A549 treated with ZK216348 at 1 μM for 4 hours (cell line): ENCODE measurements around the gene ZMYND10. TPM values are rescaled to one million over a fixed set of nuclear protein-coding genes. Genes with fewer than 3 reads are reported as not detected.

Source experiments
- total RNA-seq: library from RNA; stranded (reverse); fragments of 200-300 nt; extraction: Qiagen RNA extraction; gene quantifications from 5 replicates; pipeline ENCODE4 v1.2.3, GENCODE V29; 2022; ENCODE audit warnings: low read depth

ZMYND10 gene
- 0.89 to 2.2 TPM (median 1.5 TPM) in 5 replicates for total RNA-seq

GRCh38 chr3:50345586-50346234, at the start of gene ZMYND10:
Gene ZMYND10 (minus strand): TSS chr3:50345732. CDS start chr3:50345579, 153 bp downstream.

GRCh38 chr3:50358911-50359759, 13.6 kb upstream of the ZMYND10 start, which contains the start of gene TMEM115:
Gene TMEM115 (minus strand): TSS chr3:50359521. CDS start chr3:50359063, 458 bp downstream.

GRCh38 chr3:50350527-50351322, 5.2 kb upstream of the ZMYND10 start, which contains the start of the genes CYB561D2 and NPRL2:
Gene CYB561D2 (plus strand): TSS chr3:50350862. CDS start chr3:50351434, 572 bp downstream.
Gene NPRL2 (minus strand): TSS chr3:50350775. CDS start chr3:50350652, 123 bp downstream.

DNA sequence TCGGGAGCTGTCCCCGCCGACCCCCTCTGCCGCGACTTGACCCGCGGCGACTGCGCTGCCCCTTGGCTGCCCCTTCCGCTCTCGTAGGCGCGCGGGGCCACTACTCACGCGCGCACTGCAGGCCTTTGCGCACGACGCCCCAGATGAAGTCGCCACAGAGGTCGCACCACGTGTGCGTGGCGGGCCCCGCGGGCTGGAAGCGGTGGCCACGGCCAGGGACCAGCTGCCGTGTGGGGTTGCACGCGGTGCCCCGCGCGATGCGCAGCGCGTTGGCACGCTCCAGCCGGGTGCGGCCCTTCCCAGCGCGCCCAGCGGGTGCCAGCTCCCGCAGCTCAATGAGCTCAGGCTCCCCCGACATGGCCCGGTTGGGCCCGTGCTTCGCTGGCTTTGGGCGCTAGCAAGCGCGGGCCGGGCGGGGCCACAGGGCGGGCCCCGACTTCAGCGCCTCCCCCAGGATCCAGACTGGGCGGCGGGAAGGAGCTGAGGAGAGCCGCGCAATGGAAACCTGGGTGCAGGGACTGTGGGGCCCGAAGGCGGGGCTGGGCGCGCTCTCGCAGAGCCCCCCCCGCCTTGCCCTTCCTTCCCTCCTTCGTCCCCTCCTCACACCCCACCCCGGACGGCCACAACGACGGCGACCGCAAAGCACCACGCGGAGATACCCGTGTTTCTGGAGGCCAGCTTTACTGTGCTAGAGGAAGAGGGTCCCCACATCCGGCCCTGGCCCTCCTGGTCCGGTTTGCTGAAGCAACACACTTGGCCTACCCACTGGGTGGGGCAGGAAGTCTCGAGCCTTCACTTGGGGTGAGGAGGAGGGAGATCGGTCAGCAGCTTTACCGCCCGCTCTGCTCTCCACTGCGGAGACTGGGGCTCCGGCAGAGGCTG, 4.8 kb downstream of the ZMYND10 start, which contains the start of gene RASSF1:
Gene RASSF1 (minus strand): TSS at position 389 of the 882 bp plus-strand sequence. CDS start 31 bp downstream, at position 358.

DNA sequence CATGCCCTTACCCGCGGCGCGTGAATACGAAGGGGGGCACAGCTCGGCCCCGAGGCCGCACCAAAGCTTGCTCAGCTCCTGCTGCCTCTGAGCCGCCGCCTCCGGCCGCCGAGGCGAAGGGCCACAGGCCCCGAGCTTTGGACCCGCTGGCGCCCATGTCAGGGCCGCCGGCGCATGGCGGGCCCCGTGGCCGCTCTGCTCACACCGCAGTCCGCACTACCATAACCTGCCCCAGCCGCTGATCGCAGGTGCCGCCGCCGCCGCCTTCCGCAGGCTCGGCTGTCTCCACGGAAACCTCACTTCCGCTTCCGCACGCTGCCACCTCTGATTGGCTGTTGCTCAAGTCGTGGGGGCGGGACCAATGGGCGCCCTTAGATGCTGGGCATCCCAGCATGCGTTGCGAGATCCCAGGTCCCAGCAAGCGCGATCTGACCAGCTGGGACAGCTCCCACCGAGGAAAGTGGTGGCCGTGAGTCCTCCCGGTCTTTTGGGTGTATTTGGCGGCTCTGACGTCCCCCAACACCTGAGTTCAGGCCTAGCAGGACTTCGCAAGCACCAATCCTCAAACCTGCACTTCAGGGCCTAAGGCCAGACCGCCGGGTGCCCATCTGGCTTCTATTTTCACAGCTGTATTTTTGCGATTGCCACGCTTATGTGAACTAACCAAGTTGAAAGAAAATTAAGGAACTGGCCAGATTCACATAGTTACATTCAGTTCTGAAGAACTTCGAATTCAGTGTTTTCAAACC, 17.4 kb downstream of the ZMYND10 start, which contains the start of gene TUSC2:
Gene TUSC2 (minus strand): TSS at position 281 of the 749 bp plus-strand sequence. CDS start 124 bp downstream, at position 157.

GRCh38 chr3:50322386-50323091, 23.0 kb downstream of the ZMYND10 start, which contains the start of gene HYAL2:
Gene HYAL2 (minus strand): TSS chr3:50322745. CDS start chr3:50320489, 2,256 bp downstream.

DNA sequence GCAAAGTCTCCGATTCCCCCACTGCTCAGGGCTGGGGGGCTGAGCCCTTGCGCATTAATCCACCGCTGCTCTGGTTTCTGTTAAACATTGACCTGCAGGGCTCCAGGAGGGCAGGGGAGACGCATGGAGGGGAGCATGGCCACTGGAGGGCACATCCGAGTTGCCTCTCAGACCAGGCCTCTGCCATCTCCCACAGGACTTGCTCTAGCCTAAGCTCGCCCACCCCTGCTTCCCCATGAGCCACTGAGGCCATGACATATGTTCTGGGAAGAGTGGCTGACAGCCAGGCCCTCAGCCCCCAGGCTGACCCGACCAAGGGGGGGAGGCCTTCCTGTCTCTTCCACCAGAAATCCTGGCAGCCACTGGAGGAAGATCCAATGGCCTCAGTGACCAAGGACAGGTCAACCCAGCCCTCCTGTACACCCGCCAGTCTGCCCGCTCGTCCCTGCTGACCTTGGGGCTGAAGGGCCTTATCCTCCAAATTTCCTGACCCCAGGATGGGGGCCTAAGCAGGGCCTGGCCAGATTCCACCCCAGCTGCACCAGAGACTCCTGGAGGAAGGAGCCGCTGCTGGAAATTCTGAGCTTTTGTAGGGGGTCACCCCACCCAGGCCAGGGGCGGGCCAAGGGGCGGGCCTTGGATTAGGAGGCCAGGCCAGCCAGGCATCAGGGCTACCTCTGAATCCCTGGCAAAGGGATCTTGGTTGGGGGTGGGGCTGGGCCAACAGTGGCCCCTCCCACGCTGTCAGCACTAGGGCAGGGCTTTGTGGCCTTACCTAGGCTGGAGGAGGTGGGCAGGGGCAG, 42.3 kb downstream of the ZMYND10 start, which contains the start of gene HYAL1:
Gene HYAL1 (minus strand): TSS at position 562 of the 803 bp plus-strand sequence. CDS start 618 bp downstream, outside the sequence.

DNA sequence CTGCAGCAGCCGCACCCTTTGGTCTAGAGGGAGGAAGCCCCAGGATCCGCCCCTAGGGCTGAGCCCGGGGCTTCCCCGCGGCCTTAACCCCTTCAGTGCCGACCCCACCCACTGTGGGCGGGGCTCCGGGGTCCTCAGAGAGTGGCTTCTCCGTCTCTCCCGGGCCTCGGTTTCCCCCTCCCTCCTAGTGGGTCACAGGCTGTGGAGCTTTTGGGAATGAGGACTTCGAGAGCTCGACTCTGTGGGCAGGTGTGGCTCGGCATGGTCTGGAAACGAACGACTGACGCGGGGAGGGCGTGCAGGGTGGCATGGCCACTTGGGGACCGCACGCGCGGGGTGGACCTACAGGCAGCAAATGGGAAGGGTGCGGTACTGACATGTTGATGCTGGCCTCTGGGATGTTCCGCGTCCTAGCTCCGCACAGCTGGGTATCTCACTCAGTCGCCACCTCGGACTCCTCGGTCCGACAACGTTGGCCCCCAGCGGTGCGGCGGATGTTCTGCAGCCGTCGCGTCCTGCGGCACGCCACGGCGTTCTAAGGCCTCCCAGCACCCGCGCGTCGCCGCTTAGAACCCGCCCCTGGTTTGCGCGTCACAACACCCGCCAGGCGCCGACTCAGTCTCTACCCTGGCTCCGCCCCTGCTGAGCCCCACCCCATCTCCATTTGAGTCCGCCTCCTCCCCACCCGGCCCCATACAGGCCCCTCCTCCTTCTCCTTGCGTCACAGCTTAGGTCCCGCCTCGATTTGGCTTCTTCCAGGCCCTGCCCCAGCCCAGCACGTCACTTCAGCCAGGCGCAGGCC, 46.5 kb downstream of the ZMYND10 start, which contains the start of the genes HYAL3 and NAA80:
Gene HYAL3 (minus strand): TSS at position 570 of the 802 bp plus-strand sequence. CDS start 3,803 bp downstream, outside the sequence.
Gene NAA80 (minus strand): TSS at position 570 of the 802 bp plus-strand sequence. CDS start 1,942 bp downstream, outside the sequence.

DNA sequence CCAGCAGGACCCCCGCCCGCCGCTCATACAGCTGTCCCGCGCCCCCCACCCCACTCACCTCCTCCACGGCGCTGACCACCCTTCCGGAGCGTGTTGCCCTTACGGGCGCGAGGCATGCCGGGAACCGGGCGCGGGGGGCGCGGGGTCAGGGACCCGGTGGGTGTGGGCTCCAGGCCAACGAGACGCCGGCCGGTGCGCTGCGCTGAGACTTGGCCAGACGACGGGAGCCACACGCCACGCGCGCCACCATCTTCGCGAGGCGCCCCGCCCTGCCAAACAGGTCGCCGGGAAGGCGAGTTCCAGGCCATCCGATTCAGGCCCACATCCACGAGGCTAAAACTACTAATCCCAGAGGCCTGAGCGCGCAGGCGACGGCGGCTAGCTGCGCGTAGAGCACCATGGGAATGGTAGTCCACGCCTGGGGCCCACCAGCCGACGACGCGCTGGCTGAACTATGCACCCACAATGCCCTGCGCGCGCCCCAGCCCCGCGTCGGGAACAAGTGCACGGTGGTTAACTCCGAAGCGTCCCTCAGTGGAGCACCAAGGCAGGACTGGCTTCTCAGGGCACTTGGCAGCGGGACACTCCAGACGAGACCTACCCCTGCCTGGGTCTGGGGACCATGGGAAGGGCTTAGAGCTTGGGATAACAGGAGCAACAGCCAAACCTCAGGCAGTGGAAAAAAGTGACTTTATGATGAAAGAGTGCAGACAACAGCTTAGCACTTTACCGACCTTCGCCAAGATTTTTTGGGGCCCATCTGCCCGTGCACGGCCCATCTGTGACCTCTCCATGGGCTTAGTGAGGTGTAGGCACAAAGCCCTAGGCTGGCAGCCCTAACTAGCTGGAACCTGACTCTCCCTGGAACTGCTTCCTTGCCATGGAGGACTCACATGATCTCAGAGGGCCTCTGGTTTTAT, 53.1 kb downstream of the ZMYND10 start, which contains the start of gene IFRD2:
Gene IFRD2 (minus strand): TSS at position 271 of the 920 bp plus-strand sequence. CDS start 155 bp downstream, at position 116.

Other genes with a start within 250 kb of the ZMYND10 start
- gene SEMA3F, start 190.4 kb downstream of the ZMYND10 start, total RNA-seq = 8.6 to 16.4 TPM (median 14.0 TPM) in 5 replicates
- 0.07 TPM in 1 of 5 replicates, not detected in the others for gene GNAT1, start 154.1 kb downstream of the ZMYND10 start, total RNA-seq
- gene SLC38A3, start 140.5 kb downstream of the ZMYND10 start, total RNA-seq = 0.20 TPM in 1 of 5 replicates, not detected in the others
- 33.0 to 49.5 TPM (median 48.7 TPM) in 5 replicates for gene GNAI2, start 109.5 kb downstream of the ZMYND10 start, total RNA-seq
- gene SEMA3B, start 76.6 kb downstream of the ZMYND10 start, total RNA-seq = 4.7 to 9.6 TPM (median 7.3 TPM) in 5 replicates
- 0.14 TPM in 1 of 5 replicates, not detected in the others for gene LSMEM2, start 66.6 kb downstream of the ZMYND10 start, total RNA-seq
- 53.1 to 98.4 TPM (median 95.9 TPM) in 5 replicates for gene IFRD2, start 53.3 kb downstream of the ZMYND10 start, total RNA-seq
- gene HYAL3, start 46.3 kb downstream of the ZMYND10 start, total RNA-seq = 5.7 to 11.3 TPM (median 8.8 TPM) in 5 replicates
- gene NAA80, start 46.3 kb downstream of the ZMYND10 start, total RNA-seq = 4.6 to 8.6 TPM (median 6.1 TPM) in 5 replicates
- 0.24 to 0.80 TPM (median 0.46 TPM) in 5 replicates for gene HYAL1, start 42.2 kb downstream of the ZMYND10 start, total RNA-seq
- 14.7 to 31.6 TPM (median 29.4 TPM) in 5 replicates for gene HYAL2, start 23.0 kb downstream of the ZMYND10 start, total RNA-seq
- 21.2 to 43.0 TPM (median 36.2 TPM) in 5 replicates for gene TUSC2, start 17.5 kb downstream of the ZMYND10 start, total RNA-seq
- gene RASSF1, start 4.9 kb downstream of the ZMYND10 start, total RNA-seq = 13.9 to 20.7 TPM (median 18.4 TPM) in 5 replicates
- gene NPRL2, start 5.0 kb upstream of the ZMYND10 start, total RNA-seq = 9.3 to 14.5 TPM (median 13.8 TPM) in 5 replicates
- gene CYB561D2, start 5.1 kb upstream of the ZMYND10 start, total RNA-seq = 11.9 to 22.1 TPM (median 18.8 TPM) in 5 replicates
- gene TMEM115, start 13.8 kb upstream of the ZMYND10 start, total RNA-seq = 27.9 to 52.4 TPM (median 47.5 TPM) in 5 replicates
- gene CACNA2D2, start 157.9 kb upstream of the ZMYND10 start, total RNA-seq = 0.15 to 0.69 TPM (median 0.66 TPM) in 5 replicates
- 2.2 to 3.7 TPM (median 2.7 TPM) in 5 replicates for gene C3orf18, start 222.0 kb upstream of the ZMYND10 start, total RNA-seq
- 4.7 to 7.2 TPM (median 6.6 TPM) in 5 replicates for gene HEMK1, start 223.8 kb upstream of the ZMYND10 start, total RNA-seq